Neural cell (in vitro differentiated cells): Measurements from ENCODE around the gene DCBLD2.

Experiments
- EP300 ChIP-seq: fragments of 450-650 bp; conservative IDR thresholded peaks from 2 replicates; pipeline ENCODE4 v1.6.1; 2014; ENCODE audit warnings: antibody characterized with exemption, mild to moderate bottlenecking, moderate library complexity; ENCODE audit not compliant: poor library complexity, severe bottlenecking
- EZH2 ChIP-seq: fragments of 200-600, 300-800 bp; shearing (Covaris generic), sonication (generic); IDR thresholded peaks from 2 replicates; pipeline ENCODE4 v1.6.1; 2014; ENCODE audit warnings: antibody characterized with exemption, low read length, borderline replicate concordance, mild to moderate bottlenecking; ENCODE audit not compliant: insufficient read depth, poor library complexity, severe bottlenecking
- MXI1 ChIP-seq: fragments of 450-650 bp; conservative IDR thresholded peaks from 2 replicates; pipeline ENCODE4 v1.6.1; 2014; ENCODE audit warnings: antibody characterized with exemption, mild to moderate bottlenecking; ENCODE audit not compliant: poor library complexity, severe bottlenecking
- POLR2AphosphoS5 ChIP-seq: IDR thresholded peaks from 2 replicates; pipeline ENCODE4 v1.6.1; 2012
- SMC3 ChIP-seq: fragments of 450-650 bp; conservative IDR thresholded peaks from 2 replicates; pipeline ENCODE4 v1.6.1; 2014; ENCODE audit warnings: antibody characterized with exemption, mild to moderate bottlenecking, moderate library complexity; ENCODE audit not compliant: poor library complexity
- TF ChIP-seq, protein P1 (sequence below): fragments of 450-650 bp; IDR thresholded peaks from 2 replicates; pipeline ENCODE4 v1.5.1; 2014; ENCODE audit warnings: antibody characterized with exemption, mild to moderate bottlenecking, moderate library complexity; ENCODE audit not compliant: poor library complexity, severe bottlenecking
- TF ChIP-seq, protein P2 (sequence below): IDR thresholded peaks from 2 replicates; pipeline ENCODE4 v1.6.1; 2012; ENCODE audit warnings: borderline replicate concordance

DNA sequence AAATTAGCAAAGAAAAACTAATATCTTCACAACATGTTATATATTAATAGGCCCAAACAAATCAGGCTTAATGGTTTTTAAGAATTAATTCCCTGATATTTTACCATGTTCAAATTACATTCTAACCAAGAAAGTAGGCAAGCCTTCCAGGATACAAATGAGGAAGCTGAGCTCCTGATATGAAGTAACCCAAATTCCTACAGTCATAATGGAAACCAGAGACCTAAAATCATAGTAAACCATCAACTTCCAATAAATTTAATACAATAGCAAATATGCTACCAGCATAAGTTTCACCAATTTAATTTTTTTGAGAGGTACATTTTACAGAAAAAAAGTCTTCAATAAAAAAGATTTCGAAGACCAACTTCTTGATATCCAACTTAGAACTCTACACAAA lies 3.8 kb downstream of the DCBLD2 start:
- TF ChIP-seq, protein P1, sequence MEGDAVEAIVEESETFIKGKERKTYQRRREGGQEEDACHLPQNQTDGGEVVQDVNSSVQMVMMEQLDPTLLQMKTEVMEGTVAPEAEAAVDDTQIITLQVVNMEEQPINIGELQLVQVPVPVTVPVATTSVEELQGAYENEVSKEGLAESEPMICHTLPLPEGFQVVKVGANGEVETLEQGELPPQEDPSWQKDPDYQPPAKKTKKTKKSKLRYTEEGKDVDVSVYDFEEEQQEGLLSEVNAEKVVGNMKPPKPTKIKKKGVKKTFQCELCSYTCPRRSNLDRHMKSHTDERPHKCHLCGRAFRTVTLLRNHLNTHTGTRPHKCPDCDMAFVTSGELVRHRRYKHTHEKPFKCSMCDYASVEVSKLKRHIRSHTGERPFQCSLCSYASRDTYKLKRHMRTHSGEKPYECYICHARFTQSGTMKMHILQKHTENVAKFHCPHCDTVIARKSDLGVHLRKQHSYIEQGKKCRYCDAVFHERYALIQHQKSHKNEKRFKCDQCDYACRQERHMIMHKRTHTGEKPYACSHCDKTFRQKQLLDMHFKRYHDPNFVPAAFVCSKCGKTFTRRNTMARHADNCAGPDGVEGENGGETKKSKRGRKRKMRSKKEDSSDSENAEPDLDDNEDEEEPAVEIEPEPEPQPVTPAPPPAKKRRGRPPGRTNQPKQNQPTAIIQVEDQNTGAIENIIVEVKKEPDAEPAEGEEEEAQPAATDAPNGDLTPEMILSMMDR = no peak
- no peak for TF ChIP-seq EZH2
- no peak for TF ChIP-seq SMC3
- no peak for TF ChIP-seq EP300
- TF ChIP-seq POLR2AphosphoS5 = no peak
- TF ChIP-seq MXI1 = no peak
- TF ChIP-seq, protein P2, sequence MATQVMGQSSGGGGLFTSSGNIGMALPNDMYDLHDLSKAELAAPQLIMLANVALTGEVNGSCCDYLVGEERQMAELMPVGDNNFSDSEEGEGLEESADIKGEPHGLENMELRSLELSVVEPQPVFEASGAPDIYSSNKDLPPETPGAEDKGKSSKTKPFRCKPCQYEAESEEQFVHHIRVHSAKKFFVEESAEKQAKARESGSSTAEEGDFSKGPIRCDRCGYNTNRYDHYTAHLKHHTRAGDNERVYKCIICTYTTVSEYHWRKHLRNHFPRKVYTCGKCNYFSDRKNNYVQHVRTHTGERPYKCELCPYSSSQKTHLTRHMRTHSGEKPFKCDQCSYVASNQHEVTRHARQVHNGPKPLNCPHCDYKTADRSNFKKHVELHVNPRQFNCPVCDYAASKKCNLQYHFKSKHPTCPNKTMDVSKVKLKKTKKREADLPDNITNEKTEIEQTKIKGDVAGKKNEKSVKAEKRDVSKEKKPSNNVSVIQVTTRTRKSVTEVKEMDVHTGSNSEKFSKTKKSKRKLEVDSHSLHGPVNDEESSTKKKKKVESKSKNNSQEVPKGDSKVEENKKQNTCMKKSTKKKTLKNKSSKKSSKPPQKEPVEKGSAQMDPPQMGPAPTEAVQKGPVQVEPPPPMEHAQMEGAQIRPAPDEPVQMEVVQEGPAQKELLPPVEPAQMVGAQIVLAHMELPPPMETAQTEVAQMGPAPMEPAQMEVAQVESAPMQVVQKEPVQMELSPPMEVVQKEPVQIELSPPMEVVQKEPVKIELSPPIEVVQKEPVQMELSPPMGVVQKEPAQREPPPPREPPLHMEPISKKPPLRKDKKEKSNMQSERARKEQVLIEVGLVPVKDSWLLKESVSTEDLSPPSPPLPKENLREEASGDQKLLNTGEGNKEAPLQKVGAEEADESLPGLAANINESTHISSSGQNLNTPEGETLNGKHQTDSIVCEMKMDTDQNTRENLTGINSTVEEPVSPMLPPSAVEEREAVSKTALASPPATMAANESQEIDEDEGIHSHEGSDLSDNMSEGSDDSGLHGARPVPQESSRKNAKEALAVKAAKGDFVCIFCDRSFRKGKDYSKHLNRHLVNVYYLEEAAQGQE = no peak
